HepG2 (cell line): ENCODE data around the gene SFT2D1. TPM values are rescaled to one million over a fixed set of nuclear protein-coding genes. Genes with fewer than 3 reads are reported as not detected.
A peak's percentile ranks its signal among the peaks of the same experiment; 100 is the strongest.

Experiments
- AHR ChIP-seq: IDR thresholded peaks from 2 replicates; pipeline ENCODE4 v1.6.1; 2018; ENCODE audit warnings: missing genetic modification reagents, missing compliant biosample characterization
- ATF7-NPFF ChIP-seq: sonication (generic); formaldehyde crosslinking; IDR thresholded peaks from 2 replicates; pipeline ENCODE4 v1.8.1; 2023; ENCODE audit warnings: mild to moderate bottlenecking, low read depth, missing genetic modification reagents, moderate library complexity
- KDM4B ChIP-seq: sonication (generic); formaldehyde crosslinking; IDR thresholded peaks from 2 replicates; pipeline ENCODE4 v1.4.0; 2020; ENCODE audit warnings: missing genetic modification reagents
- MBD4 ChIP-seq: IDR thresholded peaks from 2 replicates; pipeline ENCODE4 v1.6.1; 2012; ENCODE audit warnings: low read length, inconsistent platforms, borderline replicate concordance
- TBX2 ChIP-seq: sonication (generic); formaldehyde crosslinking; IDR thresholded peaks from 2 replicates; pipeline ENCODE4 v1.5.0; 2020; ENCODE audit warnings: missing genetic modification reagents, mild to moderate bottlenecking, borderline replicate concordance
- THAP11 ChIP-seq: IDR thresholded peaks from 2 replicates; pipeline ENCODE4 v1.6.1; 2016; ENCODE audit warnings: missing biosample characterization, missing genetic modification reagents
- THRA ChIP-seq: sonication (generic); formaldehyde crosslinking; IDR thresholded peaks from 2 replicates; pipeline ENCODE4 v1.4.0; 2020; ENCODE audit warnings: missing genetic modification reagents, borderline replicate concordance
- ZBTB7B ChIP-seq: sonication (generic); formaldehyde crosslinking; IDR thresholded peaks from 2 replicates; pipeline ENCODE4 v1.4.0; 2020; ENCODE audit warnings: missing genetic modification reagents
- ZNF329 ChIP-seq: sonication (generic); formaldehyde crosslinking; IDR thresholded peaks from 2 replicates; pipeline ENCODE4 v1.9.0; 2021; ENCODE audit warnings: low read depth, mild to moderate bottlenecking, missing genetic modification reagents
- ZNF34 ChIP-seq: sonication (generic); formaldehyde crosslinking; IDR thresholded peaks from 2 replicates; pipeline ENCODE4 v1.4.0; 2020; ENCODE audit warnings: mild to moderate bottlenecking, missing genetic modification reagents, borderline replicate concordance
- ZNF788 ChIP-seq: sonication (generic); formaldehyde crosslinking; IDR thresholded peaks from 2 replicates; pipeline ENCODE4 v1.5.0; 2020; ENCODE audit warnings: mild to moderate bottlenecking, missing genetic modification reagents, borderline replicate concordance
- polyA plus RNA-seq, 8 experiments: library from polyadenylated mRNA; depleted of rRNA in 3 of 8; stranded (reverse) in 7 of 8; unstranded in 1 of 8; fragments of >200 nt; fragmentation: Illumina TruSeq in 4 of 8; extraction: Trizol in 4 of 8; gene quantifications; 2 replicates each; pipeline versions ENCODE4 v1.2.1 to v1.2.3, GENCODE V29; 2011 to 2016; ENCODE audit warnings: low read depth in 4 of 8, missing spikeins in 1 of 8, mixed read lengths in 1 of 8; ENCODE audit not compliant: insufficient read depth in 1 of 8
- total RNA-seq, 5 experiments: library from RNA; depleted of rRNA; stranded (reverse); fragments of >200 nt; fragmentation: Illumina TruSeq; extraction: Trizol; gene quantifications; 2 replicates each; pipeline ENCODE4 v1.2.3, GENCODE V29; 2016; ENCODE audit warnings: low read depth in 1 of 5
- TF ChIP-seq, protein P1 (sequence below): sonication (generic); formaldehyde crosslinking; IDR thresholded peaks from 2 replicates; pipeline ENCODE4 v1.4.0; 2020; ENCODE audit warnings: missing genetic modification reagents, mild to moderate bottlenecking, borderline replicate concordance
- TF ChIP-seq, protein P2 (sequence below): sonication (generic); formaldehyde crosslinking; IDR thresholded peaks from 2 replicates; pipeline ENCODE4 v1.5.1; 2020; ENCODE audit warnings: mild to moderate bottlenecking, moderate library complexity, missing genetic modification reagents
- TF ChIP-seq, protein P3 (sequence below): sonication (generic); formaldehyde crosslinking; conservative IDR thresholded peaks from 2 replicates; pipeline ENCODE4 v1.5.0; 2020; ENCODE audit warnings: missing genetic modification reagents
- TF ChIP-seq, protein P4 (sequence below): sonication (generic); formaldehyde crosslinking; IDR thresholded peaks from 2 replicates; pipeline ENCODE4 v1.9.0; 2021; ENCODE audit warnings: mild to moderate bottlenecking, missing genetic modification reagents

The SFT2D1 gene
- total and polyA plus RNA-seq, 2 of the 13 experiments (the other 11 are each of a cell fraction or from before 2014, with no cell fraction given): 115 to 147 TPM

- TF ChIP-seq, protein P1, sequence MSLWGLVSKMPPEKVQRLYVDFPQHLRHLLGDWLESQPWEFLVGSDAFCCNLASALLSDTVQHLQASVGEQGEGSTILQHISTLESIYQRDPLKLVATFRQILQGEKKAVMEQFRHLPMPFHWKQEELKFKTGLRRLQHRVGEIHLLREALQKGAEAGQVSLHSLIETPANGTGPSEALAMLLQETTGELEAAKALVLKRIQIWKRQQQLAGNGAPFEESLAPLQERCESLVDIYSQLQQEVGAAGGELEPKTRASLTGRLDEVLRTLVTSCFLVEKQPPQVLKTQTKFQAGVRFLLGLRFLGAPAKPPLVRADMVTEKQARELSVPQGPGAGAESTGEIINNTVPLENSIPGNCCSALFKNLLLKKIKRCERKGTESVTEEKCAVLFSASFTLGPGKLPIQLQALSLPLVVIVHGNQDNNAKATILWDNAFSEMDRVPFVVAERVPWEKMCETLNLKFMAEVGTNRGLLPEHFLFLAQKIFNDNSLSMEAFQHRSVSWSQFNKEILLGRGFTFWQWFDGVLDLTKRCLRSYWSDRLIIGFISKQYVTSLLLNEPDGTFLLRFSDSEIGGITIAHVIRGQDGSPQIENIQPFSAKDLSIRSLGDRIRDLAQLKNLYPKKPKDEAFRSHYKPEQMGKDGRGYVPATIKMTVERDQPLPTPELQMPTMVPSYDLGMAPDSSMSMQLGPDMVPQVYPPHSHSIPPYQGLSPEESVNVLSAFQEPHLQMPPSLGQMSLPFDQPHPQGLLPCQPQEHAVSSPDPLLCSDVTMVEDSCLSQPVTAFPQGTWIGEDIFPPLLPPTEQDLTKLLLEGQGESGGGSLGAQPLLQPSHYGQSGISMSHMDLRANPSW (CRISPR knock-in tag): no peak
- TF ChIP-seq MBD4 (no peak), KDM4B (CRISPR knock-in tag) (peak; percentile 70; the same call in 1 of the 2 replicates), ZNF329 (peak; percentile 45; the same call in 1 of the 2 replicates), THAP11 (CRISPR knock-in tag) (peak; percentile 36; the same call in 1 of the 2 replicates), THRA (CRISPR knock-in tag) (peak; percentile 57; the same call in 1 of the 2 replicates), TBX2 (CRISPR knock-in tag) (peak; percentile 51), ZBTB7B (CRISPR knock-in tag) (0 out of 2 replicates have a peak, but pooled peaks have one; percentile 34), ZNF788 (CRISPR knock-in tag) (peak; percentile 46; the same call in 1 of the 2 replicates), ZNF34 (CRISPR knock-in tag) (peak; percentile 75; the same call in 1 of the 2 replicates), ATF7-NPFF (CRISPR knock-in tag) (0 out of 2 replicates have a peak, but pooled peaks have one; percentile 44), AHR (CRISPR knock-in tag) (0 out of 2 replicates have a peak, but pooled peaks have one; percentile 51)
- TF ChIP-seq, protein P2, sequence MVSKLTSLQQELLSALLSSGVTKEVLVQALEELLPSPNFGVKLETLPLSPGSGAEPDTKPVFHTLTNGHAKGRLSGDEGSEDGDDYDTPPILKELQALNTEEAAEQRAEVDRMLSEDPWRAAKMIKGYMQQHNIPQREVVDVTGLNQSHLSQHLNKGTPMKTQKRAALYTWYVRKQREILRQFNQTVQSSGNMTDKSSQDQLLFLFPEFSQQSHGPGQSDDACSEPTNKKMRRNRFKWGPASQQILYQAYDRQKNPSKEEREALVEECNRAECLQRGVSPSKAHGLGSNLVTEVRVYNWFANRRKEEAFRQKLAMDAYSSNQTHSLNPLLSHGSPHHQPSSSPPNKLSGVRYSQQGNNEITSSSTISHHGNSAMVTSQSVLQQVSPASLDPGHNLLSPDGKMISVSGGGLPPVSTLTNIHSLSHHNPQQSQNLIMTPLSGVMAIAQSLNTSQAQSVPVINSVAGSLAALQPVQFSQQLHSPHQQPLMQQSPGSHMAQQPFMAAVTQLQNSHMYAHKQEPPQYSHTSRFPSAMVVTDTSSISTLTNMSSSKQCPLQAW (CRISPR knock-in tag): 0 out of 2 replicates have a peak, but pooled peaks have one; percentile 24
- TF ChIP-seq, protein P3, sequence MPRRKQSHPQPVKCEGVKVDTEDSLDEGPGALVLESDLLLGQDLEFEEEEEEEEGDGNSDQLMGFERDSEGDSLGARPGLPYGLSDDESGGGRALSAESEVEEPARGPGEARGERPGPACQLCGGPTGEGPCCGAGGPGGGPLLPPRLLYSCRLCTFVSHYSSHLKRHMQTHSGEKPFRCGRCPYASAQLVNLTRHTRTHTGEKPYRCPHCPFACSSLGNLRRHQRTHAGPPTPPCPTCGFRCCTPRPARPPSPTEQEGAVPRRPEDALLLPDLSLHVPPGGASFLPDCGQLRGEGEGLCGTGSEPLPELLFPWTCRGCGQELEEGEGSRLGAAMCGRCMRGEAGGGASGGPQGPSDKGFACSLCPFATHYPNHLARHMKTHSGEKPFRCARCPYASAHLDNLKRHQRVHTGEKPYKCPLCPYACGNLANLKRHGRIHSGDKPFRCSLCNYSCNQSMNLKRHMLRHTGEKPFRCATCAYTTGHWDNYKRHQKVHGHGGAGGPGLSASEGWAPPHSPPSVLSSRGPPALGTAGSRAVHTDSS (CRISPR knock-in tag): no peak
- TF ChIP-seq, protein P4, sequence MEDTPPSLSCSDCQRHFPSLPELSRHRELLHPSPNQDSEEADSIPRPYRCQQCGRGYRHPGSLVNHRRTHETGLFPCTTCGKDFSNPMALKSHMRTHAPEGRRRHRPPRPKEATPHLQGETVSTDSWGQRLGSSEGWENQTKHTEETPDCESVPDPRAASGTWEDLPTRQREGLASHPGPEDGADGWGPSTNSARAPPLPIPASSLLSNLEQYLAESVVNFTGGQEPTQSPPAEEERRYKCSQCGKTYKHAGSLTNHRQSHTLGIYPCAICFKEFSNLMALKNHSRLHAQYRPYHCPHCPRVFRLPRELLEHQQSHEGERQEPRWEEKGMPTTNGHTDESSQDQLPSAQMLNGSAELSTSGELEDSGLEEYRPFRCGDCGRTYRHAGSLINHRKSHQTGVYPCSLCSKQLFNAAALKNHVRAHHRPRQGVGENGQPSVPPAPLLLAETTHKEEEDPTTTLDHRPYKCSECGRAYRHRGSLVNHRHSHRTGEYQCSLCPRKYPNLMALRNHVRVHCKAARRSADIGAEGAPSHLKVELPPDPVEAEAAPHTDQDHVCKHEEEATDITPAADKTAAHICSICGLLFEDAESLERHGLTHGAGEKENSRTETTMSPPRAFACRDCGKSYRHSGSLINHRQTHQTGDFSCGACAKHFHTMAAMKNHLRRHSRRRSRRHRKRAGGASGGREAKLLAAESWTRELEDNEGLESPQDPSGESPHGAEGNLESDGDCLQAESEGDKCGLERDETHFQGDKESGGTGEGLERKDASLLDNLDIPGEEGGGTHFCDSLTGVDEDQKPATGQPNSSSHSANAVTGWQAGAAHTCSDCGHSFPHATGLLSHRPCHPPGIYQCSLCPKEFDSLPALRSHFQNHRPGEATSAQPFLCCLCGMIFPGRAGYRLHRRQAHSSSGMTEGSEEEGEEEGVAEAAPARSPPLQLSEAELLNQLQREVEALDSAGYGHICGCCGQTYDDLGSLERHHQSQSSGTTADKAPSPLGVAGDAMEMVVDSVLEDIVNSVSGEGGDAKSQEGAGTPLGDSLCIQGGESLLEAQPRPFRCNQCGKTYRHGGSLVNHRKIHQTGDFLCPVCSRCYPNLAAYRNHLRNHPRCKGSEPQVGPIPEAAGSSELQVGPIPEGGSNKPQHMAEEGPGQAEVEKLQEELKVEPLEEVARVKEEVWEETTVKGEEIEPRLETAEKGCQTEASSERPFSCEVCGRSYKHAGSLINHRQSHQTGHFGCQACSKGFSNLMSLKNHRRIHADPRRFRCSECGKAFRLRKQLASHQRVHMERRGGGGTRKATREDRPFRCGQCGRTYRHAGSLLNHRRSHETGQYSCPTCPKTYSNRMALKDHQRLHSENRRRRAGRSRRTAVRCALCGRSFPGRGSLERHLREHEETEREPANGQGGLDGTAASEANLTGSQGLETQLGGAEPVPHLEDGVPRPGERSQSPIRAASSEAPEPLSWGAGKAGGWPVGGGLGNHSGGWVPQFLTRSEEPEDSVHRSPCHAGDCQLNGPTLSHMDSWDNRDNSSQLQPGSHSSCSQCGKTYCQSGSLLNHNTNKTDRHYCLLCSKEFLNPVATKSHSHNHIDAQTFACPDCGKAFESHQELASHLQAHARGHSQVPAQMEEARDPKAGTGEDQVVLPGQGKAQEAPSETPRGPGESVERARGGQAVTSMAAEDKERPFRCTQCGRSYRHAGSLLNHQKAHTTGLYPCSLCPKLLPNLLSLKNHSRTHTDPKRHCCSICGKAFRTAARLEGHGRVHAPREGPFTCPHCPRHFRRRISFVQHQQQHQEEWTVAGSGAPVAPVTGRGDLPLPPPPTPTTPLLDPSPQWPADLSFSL: 0 out of 2 replicates have a peak, but pooled peaks have one; percentile 19
Measured at GRCh38 chr6:166275714-166276166, 66.6 kb downstream of the SFT2D1 start (continued).
